HG02943 (cell line): ENCODE data around the gene BTN1A1.
A peak's percentile ranks its signal among the peaks of the same experiment; 100 is the strongest.
"Not testable (repeated sequence)": the region's sequence is repeated elsewhere in the genome, so short reads cannot be mapped to it uniquely, and the experiment has no call there.

Source experiments
- ATAC-seq: cut with Tn5 transposase; IDR thresholded peaks from one replicate; pipeline ENCODE4 v1.9.1; 2021; ENCODE audit warnings: mild to moderate bottlenecking, low read depth, moderate library complexity; ENCODE audit not compliant: unreplicated experiment

Gene BTN1A1

DNA sequence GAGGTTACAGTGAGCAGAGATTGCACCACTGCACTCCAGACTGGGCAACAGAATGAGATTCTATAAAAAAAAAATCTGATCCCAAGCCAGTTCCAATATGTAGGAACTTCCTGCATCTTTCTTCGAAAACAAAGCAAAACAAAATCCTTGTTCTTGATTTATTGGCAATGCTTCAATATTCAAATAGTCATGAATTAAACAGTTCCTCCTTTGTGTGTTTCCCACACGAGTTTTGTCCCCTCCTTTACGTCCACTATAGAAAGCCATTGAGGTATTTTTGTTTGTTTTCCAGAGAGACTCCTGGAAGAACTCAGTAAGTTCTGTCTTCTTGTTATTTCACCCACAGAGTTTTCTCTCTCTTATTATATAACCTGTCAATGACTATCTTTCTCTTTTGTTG lies 7.6 kb downstream of the BTN1A1 start:
- no peak for ATAC-seq

DNA sequence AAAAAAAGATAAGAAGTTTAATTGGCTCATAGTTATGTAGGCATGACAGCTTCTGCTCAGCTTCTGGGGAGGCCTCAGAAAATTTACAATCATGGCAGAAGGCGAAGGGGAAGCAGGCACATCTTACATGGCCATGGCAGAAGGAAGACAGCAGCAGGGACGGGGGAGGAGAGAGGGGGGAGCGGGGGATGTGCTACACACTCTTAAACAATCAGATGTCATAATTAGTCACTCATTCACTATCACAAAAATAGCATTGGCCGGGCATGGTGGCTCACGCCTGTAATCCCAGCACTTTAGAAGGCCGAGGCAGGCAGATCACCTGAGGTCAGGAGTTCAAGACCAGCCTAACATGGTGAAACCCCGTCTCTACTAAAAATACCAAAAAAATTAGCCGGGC lies 10.9 kb downstream of the BTN1A1 start:
- not testable (repeated sequence) for ATAC-seq

DNA sequence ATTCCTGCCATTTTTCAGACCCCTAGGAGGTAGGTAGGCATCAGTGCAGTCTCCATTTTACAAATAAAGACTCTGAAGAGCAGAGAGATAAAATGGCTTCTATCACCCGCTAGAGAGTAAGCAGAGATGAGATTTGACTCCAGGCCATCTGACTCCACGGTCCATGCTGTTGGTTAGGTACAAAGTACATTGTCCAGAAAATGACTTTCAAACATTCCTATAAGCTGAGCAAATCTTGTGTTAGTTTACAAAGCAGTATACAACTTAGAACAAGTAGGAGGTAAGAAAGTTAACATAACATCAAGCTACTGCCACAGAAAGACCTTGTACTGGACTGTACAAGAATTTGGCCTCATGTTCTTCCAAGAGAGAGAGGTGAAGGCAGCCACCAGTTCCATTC lies 14.9 kb downstream of the BTN1A1 start:
- no peak for ATAC-seq

DNA sequence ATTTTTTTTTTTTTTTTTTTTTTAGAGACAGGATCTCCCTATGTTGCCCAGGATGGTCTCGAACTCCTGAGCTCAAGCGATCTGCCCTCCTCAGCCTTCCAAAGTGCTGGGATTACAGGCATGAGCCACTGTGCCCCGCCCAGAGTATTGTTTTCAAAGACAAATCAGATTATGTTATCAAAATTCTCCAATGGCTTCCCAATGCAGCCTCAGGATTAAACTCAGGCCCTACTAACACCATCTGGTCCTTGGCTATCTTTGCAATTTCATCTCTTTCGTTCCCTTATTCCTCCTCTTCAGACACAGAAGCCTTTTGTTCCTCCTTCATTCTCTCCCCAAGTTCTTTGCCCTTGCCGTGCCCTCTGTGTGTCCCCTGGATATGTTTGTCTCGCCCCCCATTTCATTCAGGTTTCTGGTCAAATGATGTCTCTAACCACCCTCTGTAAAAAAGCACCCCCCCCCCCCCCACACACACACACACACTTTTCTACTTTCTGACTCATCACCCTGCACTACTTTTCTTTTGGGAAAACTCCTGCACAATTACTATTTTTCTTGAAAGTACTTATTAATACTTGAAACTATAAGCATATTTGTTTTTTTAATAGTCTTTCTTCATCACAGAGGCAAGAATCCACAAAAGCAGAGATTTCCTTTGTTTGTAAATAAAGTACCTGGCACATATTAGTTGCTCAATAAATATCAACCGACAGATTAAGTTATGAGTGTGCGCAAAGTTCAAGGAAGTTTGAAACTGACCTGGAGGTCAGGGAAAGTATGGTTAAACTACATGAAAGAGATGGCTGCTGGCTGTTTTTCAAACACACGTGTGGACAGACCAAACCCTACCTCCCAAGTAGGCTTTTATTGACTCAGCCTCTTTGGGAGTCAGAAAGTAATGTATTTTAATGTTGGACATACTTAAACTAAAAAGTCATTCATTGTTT lies 16.7 kb downstream of the BTN1A1 start:
- no peak for ATAC-seq

DNA sequence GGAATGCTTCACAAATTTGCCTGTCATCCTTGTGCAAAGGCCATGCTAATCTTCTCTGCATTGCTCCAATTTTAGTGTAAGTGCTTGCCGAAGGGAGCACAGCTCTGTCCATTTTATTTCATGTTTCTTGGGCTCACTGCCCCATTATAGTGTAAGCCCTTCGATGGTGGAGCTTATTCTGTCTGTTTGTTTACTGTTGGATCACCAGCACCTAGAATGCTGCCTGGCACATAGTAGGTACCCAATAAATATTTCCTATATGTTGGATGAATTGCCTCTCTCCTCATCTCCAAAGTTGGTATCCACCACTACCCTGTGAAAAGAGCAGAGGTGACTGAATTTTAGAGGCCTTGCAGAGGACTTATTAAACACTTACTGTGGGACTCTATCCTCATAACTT lies 19.3 kb downstream of the BTN1A1 start:
- no peak for ATAC-seq

DNA sequence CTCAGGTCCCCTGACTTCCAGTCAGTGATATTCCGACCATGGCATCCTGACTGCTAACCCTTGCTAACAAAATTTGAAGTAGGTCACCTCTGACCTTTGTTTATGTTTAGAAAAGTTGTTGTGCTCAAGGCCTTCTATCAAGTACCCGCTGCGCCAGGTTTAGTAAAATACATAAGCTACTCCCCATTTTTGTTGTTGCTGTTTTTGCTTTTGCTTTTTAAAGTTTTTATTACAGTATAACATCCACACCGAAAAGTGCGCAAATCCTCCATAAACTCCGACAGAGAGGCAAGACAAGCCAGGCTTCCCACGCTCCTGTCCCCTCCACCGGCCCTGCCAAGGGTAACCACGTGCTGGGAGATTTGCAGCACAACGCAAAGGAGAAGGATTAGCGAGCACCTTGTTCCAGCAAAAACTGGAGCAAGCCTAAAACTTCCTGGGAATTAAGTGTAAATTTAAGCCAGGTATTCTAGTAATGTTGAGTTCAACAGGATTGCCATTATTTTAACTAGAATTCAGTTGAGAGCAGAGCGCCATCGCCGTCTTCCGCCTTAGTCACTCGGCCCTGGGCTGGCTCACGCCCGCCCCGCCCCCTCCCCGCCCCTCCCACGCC lies 20.2 kb downstream of the BTN1A1 start:
- peak; percentile 36 for ATAC-seq

DNA sequence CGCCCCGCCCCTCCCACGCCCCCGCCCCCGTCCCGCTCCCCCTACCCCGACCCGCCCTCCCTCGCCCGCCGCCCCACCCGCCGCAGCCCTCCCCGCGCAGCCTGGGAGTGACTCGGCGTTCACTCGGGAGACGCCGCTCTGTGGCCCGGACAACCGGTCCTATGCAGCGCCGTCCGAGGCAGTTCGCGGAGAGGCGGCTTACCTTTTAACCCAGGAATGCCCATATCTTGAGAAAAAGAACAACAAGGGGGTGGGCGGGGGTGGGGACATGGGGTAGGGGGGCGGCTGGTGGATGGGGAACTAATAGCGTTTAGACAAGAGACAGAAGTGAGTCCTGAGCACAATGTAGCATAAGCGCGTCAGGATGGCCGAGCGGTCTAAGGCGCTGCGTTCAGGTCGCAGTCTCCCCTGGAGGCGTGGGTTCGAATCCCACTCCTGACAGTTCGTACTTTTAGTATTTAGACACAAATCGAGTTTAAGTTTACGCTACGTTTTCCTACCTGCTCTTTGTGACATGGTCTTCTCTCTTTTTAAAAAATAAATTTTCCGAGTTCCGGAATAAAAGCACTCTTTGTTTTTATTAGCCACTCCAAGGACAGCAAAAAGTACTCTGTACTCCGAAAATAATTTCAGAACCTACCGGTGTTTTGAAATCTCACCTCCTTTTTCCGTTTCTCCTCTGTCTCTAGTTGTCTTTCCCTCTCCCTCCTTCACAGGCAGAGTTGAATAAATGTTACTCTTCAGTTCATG lies 20.9 kb downstream of the BTN1A1 start:
- ATAC-seq = peak; percentile 70

DNA sequence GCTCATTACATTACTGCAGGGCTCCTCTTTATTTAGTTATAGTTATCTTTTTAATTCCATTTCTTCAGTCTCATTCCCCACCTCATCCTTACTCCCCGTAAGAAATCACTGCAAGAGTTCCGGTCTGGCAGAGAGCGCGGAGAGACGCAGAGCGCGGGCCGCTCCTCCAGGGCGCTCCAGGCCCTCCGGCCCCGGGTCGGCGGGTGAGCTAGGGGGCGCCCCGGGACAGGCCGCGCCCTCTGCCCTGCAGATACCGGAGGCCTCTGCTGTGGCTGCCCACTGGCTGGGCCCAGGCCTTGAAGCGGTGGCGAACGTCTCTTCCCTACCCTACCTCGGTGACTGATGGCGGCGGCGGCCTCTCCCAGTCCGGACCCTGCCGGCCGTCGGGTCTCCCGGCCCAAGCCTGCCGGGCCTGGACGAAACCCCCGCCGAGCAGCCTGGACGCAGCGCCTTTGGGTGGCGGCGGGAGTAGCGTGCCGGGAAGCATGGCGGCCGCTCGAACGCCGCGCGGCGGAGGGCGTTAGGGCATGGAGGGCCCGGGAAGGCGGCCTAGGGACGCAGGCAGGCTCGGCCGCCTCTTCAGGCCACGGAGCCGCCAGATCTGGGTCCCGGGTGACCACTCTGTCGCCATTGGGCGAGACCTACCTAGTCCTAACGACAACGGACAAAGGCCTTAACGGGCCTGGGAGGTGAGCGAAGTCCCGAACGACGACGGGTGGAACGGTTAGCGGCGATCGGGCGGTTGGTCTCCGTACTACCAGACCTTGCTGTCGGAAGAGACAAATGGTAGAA lies 21.7 kb downstream of the BTN1A1 start:
- peak; percentile 57 for ATAC-seq

DNA sequence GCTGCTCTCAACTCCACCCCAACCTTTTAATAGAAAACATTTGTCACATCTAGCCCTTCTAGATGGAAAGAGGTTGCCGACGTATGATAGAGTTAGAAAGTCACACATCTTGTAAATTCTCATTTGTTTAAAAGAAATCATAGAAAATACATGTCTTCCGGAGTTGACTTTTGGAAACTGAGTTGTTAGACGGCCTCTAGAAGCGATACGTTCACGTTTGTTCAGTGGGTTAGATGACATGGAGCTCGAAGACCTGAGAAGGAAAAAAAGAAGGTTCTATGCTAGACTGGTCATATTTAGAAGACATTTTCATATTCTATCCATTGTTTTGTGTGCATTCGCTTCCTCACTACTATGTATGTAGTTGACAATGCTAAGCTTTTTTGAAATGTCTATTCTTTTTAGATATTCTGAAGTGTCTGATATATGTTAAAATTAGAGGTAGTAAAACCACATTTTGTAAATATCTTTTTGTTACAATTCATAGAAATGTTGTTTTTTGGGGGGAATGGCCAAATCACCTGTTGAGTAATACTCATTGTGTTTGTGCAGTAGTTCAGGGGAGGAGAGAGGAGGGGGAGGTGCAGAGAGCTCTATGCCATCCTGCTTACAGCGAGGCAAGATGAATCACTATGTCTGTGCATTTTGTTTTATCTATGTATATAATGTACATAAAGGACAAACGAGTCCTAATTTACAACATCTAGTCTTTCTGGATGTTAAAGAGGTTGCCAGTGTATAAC lies 22.6 kb downstream of the BTN1A1 start:
- ATAC-seq = not testable (repeated sequence)

DNA sequence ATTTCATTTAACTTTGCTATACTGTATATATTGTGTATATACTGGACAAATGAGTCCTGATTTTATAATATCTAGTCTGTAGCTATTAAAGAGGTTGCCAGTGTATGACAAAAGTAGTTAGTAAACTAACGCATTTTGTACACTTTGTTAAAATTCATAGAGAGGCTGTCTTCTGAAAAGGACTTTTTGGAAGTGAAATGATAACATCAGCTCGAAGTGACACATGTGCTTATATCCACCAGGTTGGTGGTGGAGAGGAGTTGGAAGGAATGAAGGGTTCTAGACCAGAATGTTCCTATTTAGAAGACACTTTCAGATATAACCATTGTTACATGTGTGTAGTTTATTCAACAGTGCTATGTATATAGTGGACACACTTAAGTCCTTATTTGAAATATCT lies 24.2 kb downstream of the BTN1A1 start:
- not testable (repeated sequence) for ATAC-seq

DNA sequence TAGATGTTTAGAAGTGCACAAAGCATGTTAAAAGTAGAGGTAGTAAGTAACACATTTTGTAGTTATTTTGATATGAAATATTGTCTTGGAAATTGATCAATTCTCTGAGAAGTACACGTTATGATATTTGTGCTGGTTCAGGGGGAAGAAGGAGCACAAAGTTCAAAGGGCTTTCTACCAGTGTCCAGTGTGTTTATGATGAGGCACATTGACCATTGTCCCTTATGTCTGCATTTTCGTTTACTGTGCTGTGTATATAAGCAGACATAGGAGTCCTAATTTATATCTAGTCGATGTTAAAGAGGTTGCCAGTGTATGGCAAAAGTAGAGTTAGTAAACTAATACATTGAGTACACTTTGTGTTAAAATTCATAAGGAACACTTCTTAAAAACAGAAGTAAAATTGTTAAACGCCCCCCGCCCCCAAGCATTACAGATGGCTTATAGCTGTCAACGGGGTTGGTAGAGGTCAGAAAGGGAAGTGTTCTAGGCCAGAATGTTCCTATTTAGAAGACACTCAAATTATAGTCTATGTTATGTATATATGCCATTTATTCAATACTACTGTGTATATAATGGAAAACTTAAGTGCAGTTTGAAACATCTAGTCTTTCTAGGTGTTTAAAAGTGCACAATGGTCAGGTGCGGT lies 24.7 kb downstream of the BTN1A1 start:
- ATAC-seq = no peak

DNA sequence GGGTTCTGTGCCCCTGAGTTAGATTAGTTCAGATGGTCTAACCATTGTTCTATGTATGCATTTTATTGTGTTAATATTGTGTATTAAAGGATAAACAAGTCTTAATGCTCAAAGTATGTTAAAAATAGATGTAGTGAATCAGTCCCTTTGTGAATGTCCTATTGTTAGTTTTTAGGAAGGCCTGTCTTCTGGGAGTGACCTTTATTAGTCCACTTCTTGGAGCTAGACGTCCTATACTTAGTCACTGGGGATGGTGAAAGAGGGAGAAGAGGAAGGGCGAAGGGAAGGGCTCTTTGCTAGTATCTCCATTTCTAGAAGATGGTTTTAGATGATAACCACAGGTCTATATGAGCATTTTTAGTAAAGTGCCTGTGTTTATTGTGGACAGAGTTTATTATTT lies 25.7 kb downstream of the BTN1A1 start:
- ATAC-seq = no peak

DNA sequence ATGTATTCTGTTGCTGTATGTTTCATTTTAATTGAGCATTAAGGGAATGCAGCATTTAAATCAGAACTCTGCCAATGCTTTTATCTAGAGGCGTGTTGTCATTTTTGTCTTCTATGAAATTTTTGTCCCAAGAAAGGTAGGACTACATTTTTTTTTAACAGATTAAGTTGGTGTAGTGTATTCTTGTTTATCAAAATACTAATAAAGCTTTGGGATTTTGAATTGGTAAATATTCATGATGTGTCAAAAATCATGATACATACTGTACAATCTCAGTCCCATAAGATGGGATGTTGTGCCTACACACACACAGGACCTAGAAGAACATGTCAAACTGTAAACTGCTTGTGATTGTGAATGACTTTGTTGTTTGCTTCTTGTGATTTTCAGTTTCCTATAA lies 26.8 kb downstream of the BTN1A1 start:
- no peak for ATAC-seq

DNA sequence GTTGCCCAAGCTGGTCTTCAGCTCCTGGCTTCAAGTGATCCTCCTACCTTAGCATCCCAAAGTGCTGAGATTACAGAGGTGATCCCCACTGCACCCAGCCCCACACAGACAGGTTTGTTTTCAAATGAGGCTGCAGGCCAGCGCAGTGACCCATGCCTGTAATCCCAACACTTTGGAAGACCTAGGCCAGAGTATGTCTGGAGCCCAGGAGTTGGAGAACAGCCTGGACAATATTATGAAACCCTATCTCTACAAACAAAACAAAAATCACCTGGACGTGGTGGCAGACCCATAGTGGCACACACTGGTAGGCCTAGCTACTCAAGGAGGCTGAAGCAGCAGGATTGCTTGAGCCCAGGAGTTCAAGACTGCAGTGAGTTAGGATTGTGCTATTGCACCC lies 30.1 kb downstream of the BTN1A1 start:
- no peak for ATAC-seq

DNA sequence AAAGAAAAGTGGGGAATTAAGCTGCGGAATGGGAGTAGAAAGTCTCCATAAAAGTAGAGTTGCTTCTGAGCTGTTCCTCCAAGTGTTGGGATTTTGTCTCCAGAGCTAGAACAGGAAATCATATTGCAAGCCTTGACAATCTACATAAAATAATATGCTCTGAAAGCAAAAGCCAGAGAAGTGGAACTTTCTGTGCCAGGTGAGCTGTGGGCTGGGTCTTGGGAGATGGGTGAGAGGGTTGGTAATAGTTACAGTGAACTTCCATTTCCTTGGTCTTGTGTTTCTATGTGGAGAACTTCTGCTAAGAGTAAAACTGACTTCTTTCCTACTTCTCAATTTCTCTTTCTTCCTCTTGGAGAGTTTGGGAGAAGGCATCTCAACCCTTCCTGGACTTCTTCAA lies 31.8 kb downstream of the BTN1A1 start:
- no peak for ATAC-seq

DNA sequence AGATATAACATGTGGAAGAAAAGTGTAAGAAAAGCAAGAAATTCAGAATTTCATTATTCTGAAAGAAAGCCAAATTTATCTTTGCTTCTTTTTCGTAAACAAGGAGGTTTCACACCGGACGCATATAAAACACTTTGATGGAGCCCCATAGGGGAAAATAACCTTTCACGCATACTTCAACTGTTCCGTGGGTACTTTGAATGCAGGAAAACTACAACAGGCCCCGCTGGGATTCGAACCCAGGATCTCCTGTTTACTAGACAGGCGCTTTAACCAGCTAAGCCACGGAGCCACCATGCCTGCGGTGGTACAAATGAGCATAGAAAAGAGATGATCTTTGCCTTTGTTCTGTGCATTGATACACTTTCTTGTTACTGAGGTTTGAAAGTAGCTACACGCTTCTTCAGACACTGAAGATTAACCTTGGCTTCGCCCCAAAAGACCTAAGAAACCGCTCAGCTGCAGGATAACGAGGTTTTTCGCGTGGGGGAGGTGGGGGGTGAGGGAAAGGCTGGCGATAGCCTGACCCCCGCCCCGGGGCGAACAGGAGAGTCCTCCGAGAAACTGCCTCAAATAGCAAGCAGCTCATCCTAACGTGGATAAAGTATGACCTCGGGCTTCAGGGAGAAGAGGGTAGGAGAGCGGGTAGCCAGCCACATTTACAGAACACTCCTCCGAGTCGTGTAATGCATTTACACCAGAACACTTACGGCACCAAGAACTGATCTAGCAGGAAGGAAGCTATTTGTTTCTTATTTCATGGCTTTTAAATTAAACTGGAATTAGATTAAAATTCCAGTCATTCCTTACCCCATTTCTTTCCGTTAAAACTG lies 32.8 kb downstream of the BTN1A1 start:
- ATAC-seq = no peak

DNA sequence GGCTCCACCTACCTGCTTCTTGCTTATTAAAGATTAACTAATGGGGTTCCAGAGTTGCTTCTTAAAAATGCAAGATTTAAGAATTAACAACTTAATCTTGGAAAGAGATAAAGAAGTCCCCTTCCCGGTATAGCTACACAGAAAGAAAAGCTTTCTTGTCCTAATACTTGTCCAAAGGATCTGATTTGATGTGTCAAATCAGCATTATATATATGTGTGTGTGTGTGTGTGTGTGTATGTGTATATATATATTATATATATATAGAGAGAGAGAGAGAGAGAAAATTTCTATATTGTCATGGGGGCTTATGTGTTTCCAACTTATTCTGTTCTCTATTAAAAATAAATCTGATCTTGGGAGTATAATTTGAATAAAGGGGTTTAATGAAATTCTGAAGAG lies 33.4 kb downstream of the BTN1A1 start:
- no peak for ATAC-seq

DNA sequence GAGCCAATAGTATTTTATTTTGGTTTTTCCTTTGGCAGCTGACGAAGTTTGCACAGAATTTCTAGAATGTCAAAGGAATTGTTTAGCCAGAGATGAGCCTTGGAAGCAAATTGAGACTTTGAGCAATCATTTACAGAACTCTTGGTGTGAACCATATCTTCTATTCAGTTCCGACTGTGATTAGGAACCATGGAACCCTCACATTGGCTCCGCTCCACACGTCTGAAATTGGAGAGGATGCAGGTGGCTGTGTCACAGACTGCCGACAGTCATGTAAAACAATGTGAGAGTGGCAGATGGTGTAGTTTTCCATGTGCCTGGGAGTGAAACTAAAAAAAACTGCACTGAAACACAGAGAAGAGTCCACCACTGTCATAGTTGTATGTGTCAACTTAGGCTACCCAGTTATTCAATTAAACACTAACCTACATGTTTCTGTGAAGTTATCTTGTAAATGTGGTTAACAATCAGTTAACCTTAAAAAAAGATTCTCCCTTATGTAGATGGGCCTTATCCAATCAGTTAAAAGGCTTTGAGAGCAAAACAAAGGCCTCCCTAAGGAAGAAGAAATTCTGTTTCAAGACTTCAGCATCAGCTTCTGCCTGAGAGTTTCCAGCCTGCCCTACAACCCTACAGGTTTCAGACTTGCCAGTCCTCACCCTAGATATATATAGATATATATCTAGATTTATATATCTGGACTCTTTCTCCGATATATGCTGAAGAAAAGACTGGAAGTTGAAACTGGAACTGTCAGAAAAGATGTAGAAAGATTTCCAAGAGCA lies 34.8 kb downstream of the BTN1A1 start:
- ATAC-seq = no peak
